Ovary (tissue), 9 donors: ENCODE results near the gene C9orf43. TPM values are rescaled to one million over a fixed set of nuclear protein-coding genes. Genes with fewer than 3 reads are reported as not detected.

Source experiments
- DNase-seq, 5 donors: peaks; one replicate each; pipeline ENCODE4 v3.0.0-alpha.2; 2019 to 2020
- H3K27ac ChIP-seq, 2 donors: fragments of 200-600 bp; one replicate each; pipeline versions ENCODE4 v1.5.1 to v1.8.0; 2019 to 2022
- H3K27me3 ChIP-seq: fragments of 200-600 bp; one replicate; pipeline ENCODE4 v1.8.0; 2022
- H3K36me3 ChIP-seq: fragments of 200-600 bp; sonication (generic); one replicate; pipeline ENCODE4 v1.5.1; 2019
- H3K4me1 ChIP-seq: one replicate; pipeline ENCODE4 v1.8.1; 2013; ENCODE audit warnings: mild to moderate bottlenecking, moderate library complexity; ENCODE audit not compliant: insufficient read depth
- H3K4me3 ChIP-seq: fragments of 200-600 bp; sonication (generic); one replicate; pipeline ENCODE4 v1.5.1; 2017
- H3K9me3 ChIP-seq, 2 donors: fragments of 200-600 bp in 1 of 2; sonication (generic) in 1 of 2; one replicate each; pipeline versions ENCODE4 v1.5.1 to v1.8.1; 2013 to 2019; ENCODE audit warnings: mild to moderate bottlenecking in 1 of 2, moderate library complexity in 1 of 2
- EP300 ChIP-seq: sonication (generic); formaldehyde crosslinking; IDR thresholded peaks from one replicate; pipeline ENCODE4 v1.6.1; 2017; ENCODE audit warnings: antibody characterized with exemption
- POLR2A ChIP-seq: fragments of 450-650 bp; IDR thresholded peaks from one replicate; pipeline ENCODE4 v1.6.1; 2017; ENCODE audit warnings: antibody characterized with exemption, mild to moderate bottlenecking, moderate library complexity
- WGBS, 3 donors: extraction: QIAGEN DNeasy Blood & Tissue Kit in 1 of 3; methylation state at CpG; one replicate each; pipeline versions ENCODE4 v1.1.5 to v1.1.7; 2013 to 2017; 5-methylcytosine and 5-hydroxymethylcytosine counted together
- intact Hi-C, 4 donors: fragments of 100-400 bp; cut with DNase I; formaldehyde crosslinking; loops; one replicate each; pipeline versions ENCODE4 v1.11.0 to v1.15.1; 2022 to 2023
- polyA plus RNA-seq, 2 donors: library from polyadenylated mRNA; stranded (reverse); fragments of 200-250 nt in 1 of 2; fragments of 350-450 nt in 1 of 2; fragmentation: Illumina TruSeq in 1 of 2; extraction: RNeasy Lipid Tissue Mini Kit (QIAGEN cat#74804) in 1 of 2; gene quantifications; one replicate each; pipeline ENCODE4 v1.2.3, GENCODE V29; 2013 to 2014
- total RNA-seq, 7 donors: library from RNA; depleted of rRNA in 2 of 7; stranded (reverse); fragments of >200 nt in 2 of 7; fragmentation: NEBNext Ultra II Directional in 3 of 7; extraction: Animal tissue kit (Norgen Biotek cat#: 25700) in 3 of 7; gene quantifications; one replicate each; pipeline versions ENCODE4 v1.1.0 to v1.2.4, GENCODE V29; 2016 to 2023
- TF ChIP-seq, protein P1 (sequence below), 3 donors: fragments of 450-650 bp in 2 of 3; fragments of 200-600 bp in 1 of 3; IDR thresholded peaks; one replicate each; pipeline versions ENCODE4 v1.5.1 to v1.8.0; 2016 to 2022; ENCODE audit warnings: antibody characterized with exemption in 3 of 3, mild to moderate bottlenecking in 1 of 3
- donor health status: DM: no; HTN: no; CAD: no; lungs with moderate emphysema.
- donor health status: DM: no; HTN: no; CAD: no.
- donor health status: Bipolar disorder and iron deficiency.
- donor health status: DM: yes; HTN: yes; CAD: no.
- donor health status: DM: no; HTN: no; CAD: no.
- donor health status: DM: yes; HTN: yes; CAD: no.

Gene C9orf43
- total and polyA plus RNA-seq, 9 donors = 0.46 to 1.2 (median 0.84) TPM

DNA sequence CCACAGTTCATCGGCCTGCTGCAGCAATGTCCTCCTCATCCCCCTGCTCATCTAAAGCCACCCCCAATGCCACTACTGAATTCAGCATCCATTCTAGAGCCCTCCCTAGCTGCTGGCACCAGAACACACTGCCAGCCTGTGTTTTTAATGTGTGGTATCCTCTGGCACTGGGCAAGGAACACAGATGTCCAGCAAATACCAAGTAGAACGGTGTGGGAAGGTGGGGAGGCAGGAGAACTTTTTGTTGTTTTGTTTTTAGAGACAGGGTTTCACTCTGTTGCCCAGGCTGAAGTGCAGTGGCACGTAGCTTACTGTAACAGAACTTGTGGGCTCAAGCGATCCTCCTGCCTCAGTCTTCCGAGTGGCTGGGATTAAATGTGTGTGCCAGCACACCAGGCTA lies 38.5 kb upstream of the C9orf43 start:
- Histone ChIP-seq H3K36me3 (no peaks in the 10 kb centered on the region), H3K9me3 (no peaks in the 10 kb centered on the region), H3K4me1 (peaks cover 3% of the 10 kb centered on the region), H3K27ac (no peak overlapping the region), H3K4me3 (no peak overlapping the region), H3K27me3 (no peaks in the 10 kb centered on the region)
- intact Hi-C loops = no loop called here
- TF ChIP-seq EP300 (no peak), POLR2A (no peak)
- TF ChIP-seq, protein P1, sequence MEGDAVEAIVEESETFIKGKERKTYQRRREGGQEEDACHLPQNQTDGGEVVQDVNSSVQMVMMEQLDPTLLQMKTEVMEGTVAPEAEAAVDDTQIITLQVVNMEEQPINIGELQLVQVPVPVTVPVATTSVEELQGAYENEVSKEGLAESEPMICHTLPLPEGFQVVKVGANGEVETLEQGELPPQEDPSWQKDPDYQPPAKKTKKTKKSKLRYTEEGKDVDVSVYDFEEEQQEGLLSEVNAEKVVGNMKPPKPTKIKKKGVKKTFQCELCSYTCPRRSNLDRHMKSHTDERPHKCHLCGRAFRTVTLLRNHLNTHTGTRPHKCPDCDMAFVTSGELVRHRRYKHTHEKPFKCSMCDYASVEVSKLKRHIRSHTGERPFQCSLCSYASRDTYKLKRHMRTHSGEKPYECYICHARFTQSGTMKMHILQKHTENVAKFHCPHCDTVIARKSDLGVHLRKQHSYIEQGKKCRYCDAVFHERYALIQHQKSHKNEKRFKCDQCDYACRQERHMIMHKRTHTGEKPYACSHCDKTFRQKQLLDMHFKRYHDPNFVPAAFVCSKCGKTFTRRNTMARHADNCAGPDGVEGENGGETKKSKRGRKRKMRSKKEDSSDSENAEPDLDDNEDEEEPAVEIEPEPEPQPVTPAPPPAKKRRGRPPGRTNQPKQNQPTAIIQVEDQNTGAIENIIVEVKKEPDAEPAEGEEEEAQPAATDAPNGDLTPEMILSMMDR (IDR thresholded peaks at IDR 0.05) = no peak
- no peak for DNase-seq
- WGBS, 3 donors = 77 to 84% (median 80%) methylated on average over 5 of the region's 5 CpGs

DNA sequence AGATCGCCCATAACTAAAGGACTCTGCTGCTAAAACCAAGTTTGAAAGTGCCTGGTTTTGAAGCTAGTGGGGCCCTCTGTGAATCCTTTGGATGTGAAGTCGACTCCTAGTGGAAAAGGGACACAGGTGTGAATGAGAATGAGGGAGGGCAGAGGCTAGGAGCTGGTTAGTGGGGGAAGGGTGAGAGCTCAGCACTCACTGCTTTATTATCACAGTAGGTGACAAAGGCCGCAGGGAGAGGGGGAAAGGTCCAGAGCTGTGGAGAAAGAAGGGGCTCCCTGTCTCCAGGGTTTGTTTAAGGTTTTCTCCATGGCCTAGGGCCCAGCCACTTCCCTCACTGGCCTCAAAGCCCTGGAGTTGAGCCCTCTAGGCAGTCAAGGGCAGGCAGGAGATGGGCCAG lies 37.3 kb upstream of the C9orf43 start:
- Histone ChIP-seq H3K27ac (no peak overlapping the region), H3K4me3 (no peak overlapping the region), H3K27me3 (no peaks in the 10 kb centered on the region), H3K36me3 (no peaks in the 10 kb centered on the region), H3K9me3 (no peaks in the 10 kb centered on the region), H3K4me1 (peaks cover 3% of the 10 kb centered on the region)
- intact Hi-C loops = no loop called here
- no peak for DNase-seq
- TF ChIP-seq, protein P1 (IDR thresholded peaks at IDR 0.05) = no peak
- no peak for TF ChIP-seq EP300
- WGBS, 3 donors = 59 to 70% (median 62%) methylated on average over 3 of the region's 3 CpGs

DNA sequence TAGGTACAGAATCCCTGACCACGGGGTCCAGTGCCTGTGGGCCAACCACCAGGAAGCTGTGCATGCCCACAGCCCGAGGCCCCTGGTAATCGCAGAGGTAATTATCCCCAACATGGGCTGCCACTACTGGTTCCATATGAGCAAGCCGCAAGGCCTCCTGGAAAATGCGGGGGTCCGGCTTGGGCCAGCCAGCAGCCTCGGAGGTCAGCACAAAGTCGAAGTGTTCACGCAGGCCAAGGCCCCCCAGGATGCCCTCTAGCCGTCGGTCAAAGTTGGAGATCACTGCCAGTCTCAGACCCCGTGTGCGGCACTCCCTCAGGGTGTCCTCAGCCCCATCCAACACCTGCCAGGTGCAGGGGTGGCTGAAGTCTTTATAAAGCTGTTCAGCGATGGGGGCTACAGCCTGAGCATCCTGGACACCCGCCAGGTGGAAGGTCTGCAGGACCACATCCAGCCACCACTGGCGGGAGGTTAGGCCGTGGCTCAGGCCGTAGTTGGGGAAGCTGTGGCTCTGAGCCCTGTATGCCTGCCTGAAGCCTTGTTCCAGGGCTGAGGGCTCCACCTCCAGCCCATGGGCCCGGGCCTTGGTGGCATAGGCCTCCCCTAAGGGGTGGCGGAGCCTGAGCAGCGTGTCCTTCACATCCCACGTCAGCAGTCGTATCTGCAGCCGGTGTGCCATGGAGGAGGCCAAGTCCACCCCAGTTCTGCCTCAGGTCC lies 36.7 kb upstream of the C9orf43 start:
- Histone ChIP-seq H3K27me3 (no peaks in the 10 kb centered on the region), H3K36me3 (no peaks in the 10 kb centered on the region), H3K4me3 (no peak overlapping the region), H3K4me1 (peaks cover 6% of the 10 kb centered on the region), H3K27ac (no peak overlapping the region), H3K9me3 (no peaks in the 10 kb centered on the region)
- no peak for DNase-seq
- intact Hi-C loops = no loop called here
- TF ChIP-seq, protein P1 (IDR thresholded peaks at IDR 0.05) = no peak
- TF ChIP-seq POLR2A = no peak
- no peak for TF ChIP-seq EP300
- WGBS, 3 donors = 82 to 90% (median 84%) methylated on average over 23 to 24 of the region's 24 CpGs

DNA sequence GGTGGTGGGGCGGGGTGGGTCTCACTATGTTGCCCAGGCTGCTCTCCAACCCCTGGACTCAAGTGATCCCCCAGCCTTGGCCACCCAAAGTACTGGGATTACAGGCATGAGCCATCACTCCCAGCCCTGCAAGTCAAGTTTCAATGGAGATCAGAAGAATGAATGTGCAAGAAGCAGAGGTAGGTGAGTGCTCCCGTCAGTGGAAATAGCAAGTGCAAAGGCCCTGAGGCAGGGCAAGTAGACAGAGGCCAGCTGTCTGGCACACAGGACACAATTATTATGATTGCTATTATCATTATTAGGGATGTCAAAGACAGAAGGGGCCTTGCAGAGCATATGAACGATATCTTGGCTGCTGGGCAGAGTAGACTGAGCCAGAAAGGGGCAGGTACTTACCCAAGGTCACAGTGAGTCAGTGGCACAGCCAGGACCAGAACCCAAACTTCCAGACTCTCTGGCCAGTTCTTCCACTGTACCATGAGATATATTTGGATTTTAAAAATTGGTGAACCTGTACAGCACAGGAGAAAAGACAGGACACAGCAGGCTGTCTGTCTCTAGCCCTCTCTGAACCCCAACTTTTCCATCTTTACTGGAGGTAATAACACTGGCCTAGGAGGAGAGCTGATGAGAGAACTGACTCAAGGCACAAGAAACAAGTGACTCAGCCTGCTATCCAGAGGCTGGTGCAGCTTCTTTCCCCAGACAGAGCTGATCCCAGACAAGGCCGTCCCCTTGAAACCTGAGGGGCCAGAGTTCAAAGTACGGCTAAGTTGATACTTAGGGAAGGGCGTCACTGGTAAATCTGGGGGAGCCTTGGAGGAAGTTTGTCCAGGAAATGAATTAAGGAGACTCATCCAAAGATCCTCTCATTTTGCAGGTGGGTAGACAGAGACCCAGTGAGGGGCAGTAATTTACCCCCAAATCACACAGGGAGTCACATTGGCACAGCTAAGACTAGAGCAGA lies 35.2 kb upstream of the C9orf43 start:
- Histone ChIP-seq H3K27ac (no peak overlapping the region), H3K9me3 (no peaks in the 10 kb centered on the region), H3K4me3 (no peak overlapping the region), H3K36me3 (no peaks in the 10 kb centered on the region), H3K27me3 (no peaks in the 10 kb centered on the region), H3K4me1 (peaks cover 10% of the 10 kb centered on the region)
- TF ChIP-seq EP300 (no peak), POLR2A (no peak)
- TF ChIP-seq, protein P1 (IDR thresholded peaks at IDR 0.05) = no peak
- 79 to 83% (median 80%) methylated on average over 6 of the region's 6 CpGs for WGBS, 3 donors
- intact Hi-C loops = loop anchor here in 1 of 4 donors (5.0 kb wide), 1 partner anchor 33 kb away; the partner anchor contains the start of gene WDR31
- no peak for DNase-seq
